ENCODE data around the gene CREBL2.
A peak's percentile ranks its signal among the peaks of the same experiment; 100 is the strongest.

The CREBL2 gene

GRCh38 chr12:12681061-12681765, 69.5 kb downstream of the CREBL2 start:
- DNase-seq (ENCODE audit: low read depth) = no peak
- no peak overlapping the region for H3K4me3 ChIP-seq (ENCODE audit: low read length)
- TF ChIP-seq CTCF (IDR thresholded peaks at IDR 0.05; ENCODE audit: insufficient read depth, low read depth, low read length, missing control alignments) = no peak

GRCh38 chr12:12682284-12682683, 70.6 kb downstream of the CREBL2 start:
- no peak for TF ChIP-seq CTCF (IDR thresholded peaks at IDR 0.05; ENCODE audit: insufficient read depth, low read depth, low read length, missing control alignments)
- no peak overlapping the region for H3K4me3 ChIP-seq (ENCODE audit: low read length)
- no peak for DNase-seq (ENCODE audit: low read depth)

- no peak for TF ChIP-seq CTCF (IDR thresholded peaks at IDR 0.05; ENCODE audit: insufficient read depth, low read depth, low read length, missing control alignments)
- DNase-seq (ENCODE audit: low read depth) = no peak
- no peak overlapping the region for H3K4me3 ChIP-seq (ENCODE audit: low read length)
These were observed 71.5 kb downstream of the CREBL2 start for GRCh38 chr12:12683136-12683697.

- DNase-seq (ENCODE audit: low read depth) = no peak
- H3K4me3 ChIP-seq (ENCODE audit: low read length) = no peak overlapping the region
- TF ChIP-seq CTCF (IDR thresholded peaks at IDR 0.05; ENCODE audit: insufficient read depth, low read depth, low read length, missing control alignments) = no peak
These were observed 72.0 kb downstream of the CREBL2 start for GRCh38 chr12:12683725-12684124.

- no peak overlapping the region for H3K4me3 ChIP-seq (ENCODE audit: low read length)
- peak; percentile 63 for DNase-seq (ENCODE audit: low read depth)
- no peak for TF ChIP-seq CTCF (IDR thresholded peaks at IDR 0.05; ENCODE audit: insufficient read depth, low read depth, low read length, missing control alignments)
These were observed 72.9 kb downstream of the CREBL2 start for GRCh38 chr12:12684375-12685106.

GRCh38 chr12:12685305-12685704, 73.6 kb downstream of the CREBL2 start:
- no peak for TF ChIP-seq CTCF (IDR thresholded peaks at IDR 0.05; ENCODE audit: insufficient read depth, low read depth, low read length, missing control alignments)
- no peak overlapping the region for H3K4me3 ChIP-seq (ENCODE audit: low read length)
- no peak for DNase-seq (ENCODE audit: low read depth)
